22Rv1 (cell line): ENCODE data around the gene PCDHGB6.

Experiments
- CTCF ChIP-seq: fragments of 450-650 bp; IDR thresholded peaks from 2 replicates; pipeline ENCODE4 v1.5.1; 2017; ENCODE audit warnings: mild to moderate bottlenecking
- ZFX ChIP-seq: fragments of 450-650 bp; IDR thresholded peaks from 2 replicates; pipeline ENCODE4 v1.6.1; 2017; ENCODE audit warnings: antibody characterized with exemption, borderline replicate concordance

GRCh38 chr5:141371572-141372475 lies 36.0 kb upstream of the PCDHGB6 start:
- TF ChIP-seq CTCF (no peak), ZFX (no peak)
